T-helper 9 cell (primary cell): ENCODE results near the gene CCDC149.

Source experiments
- DNase-seq: peaks from one replicate; pipeline ENCODE4 v3.0.0-alpha.2; 2020

The CCDC149 gene

GRCh38 chr4:24877868-24878635 lies 34.8 kb downstream of the CCDC149 start:
- no peak for DNase-seq

GRCh38 chr4:24876431-24876830 lies 36.4 kb downstream of the CCDC149 start:
- DNase-seq, result no peak

GRCh38 chr4:24872720-24873119 lies 40.1 kb downstream of the CCDC149 start:
- no peak for DNase-seq

GRCh38 chr4:24871210-24871609 lies 41.6 kb downstream of the CCDC149 start:
- no peak for DNase-seq

- no peak for DNase-seq
Measured at GRCh38 chr4:24867766-24868296, 45.0 kb downstream of the CCDC149 start.

GRCh38 chr4:24867251-24867650 lies 45.6 kb downstream of the CCDC149 start:
- no peak for DNase-seq

GRCh38 chr4:24865401-24865800 lies 47.4 kb downstream of the CCDC149 start:
- no peak for DNase-seq

GRCh38 chr4:24863799-24864198 lies 49.0 kb downstream of the CCDC149 start:
- DNase-seq, result no peak

GRCh38 chr4:24862073-24862751 lies 50.6 kb downstream of the CCDC149 start:
- no peak for DNase-seq

GRCh38 chr4:24858550-24858949 lies 54.3 kb downstream of the CCDC149 start:
- no peak for DNase-seq

- no peak for DNase-seq
Measured at GRCh38 chr4:24858026-24858425, 54.8 kb downstream of the CCDC149 start.

GRCh38 chr4:24856586-24856985 lies 56.3 kb downstream of the CCDC149 start:
- no peak for DNase-seq

GRCh38 chr4:24855741-24856140 lies 57.1 kb downstream of the CCDC149 start:
- DNase-seq, result no peak

GRCh38 chr4:24853142-24853541 lies 59.7 kb downstream of the CCDC149 start:
- DNase-seq, result no peak

- DNase-seq, result no peak
Measured at GRCh38 chr4:24850674-24851073, 62.2 kb downstream of the CCDC149 start.

GRCh38 chr4:24849756-24850155 lies 63.1 kb downstream of the CCDC149 start:
- no peak for DNase-seq

- DNase-seq, result no peak
Measured at GRCh38 chr4:24849351-24849750, 63.5 kb downstream of the CCDC149 start.

GRCh38 chr4:24846716-24847115 lies 66.1 kb downstream of the CCDC149 start:
- DNase-seq, result no peak

- DNase-seq, result no peak
Measured at GRCh38 chr4:24845902-24846301, 66.9 kb downstream of the CCDC149 start.

- no peak for DNase-seq
Measured at GRCh38 chr4:24845132-24845531, 67.7 kb downstream of the CCDC149 start.

GRCh38 chr4:24843096-24843495 lies 69.7 kb downstream of the CCDC149 start:
- DNase-seq, result no peak

GRCh38 chr4:24842356-24842755 lies 70.5 kb downstream of the CCDC149 start:
- DNase-seq, result no peak

- no peak for DNase-seq
Measured at GRCh38 chr4:24840826-24841543, 71.9 kb downstream of the CCDC149 start.

GRCh38 chr4:24840362-24840761 lies 72.5 kb downstream of the CCDC149 start:
- DNase-seq, result no peak
